Lower leg skin (tissue), 4 donors: ENCODE data around the gene HAUS5. TPM values are rescaled to one million over a fixed set of nuclear protein-coding genes. Genes with fewer than 3 reads are reported as not detected.

Experiments used
- DNase-seq, 2 donors: peaks; one replicate each; pipeline ENCODE4 v3.0.0-alpha.2; 2019; ENCODE audit warnings: low spot score in 2 of 2
- H3K4me3 ChIP-seq: fragments of 200-600 bp; sonication (generic); 2 replicates; pipeline ENCODE4 v1.5.1; 2017; ENCODE audit warnings: mild to moderate bottlenecking, low read depth; ENCODE audit not compliant: poor library complexity, severe bottlenecking
- CTCF ChIP-seq, 3 donors: fragments of 450-650 bp; IDR thresholded peaks; one replicate each; pipeline ENCODE4 v1.5.1; 2016; ENCODE audit warnings: antibody characterized with exemption in 3 of 3, mild to moderate bottlenecking in 3 of 3, moderate library complexity in 2 of 3
- POLR2A ChIP-seq, 2 donors: fragments of 450-650 bp; IDR thresholded peaks; one replicate each; pipeline ENCODE4 v1.6.1; 2016 to 2017; ENCODE audit warnings: antibody characterized with exemption in 2 of 2, mild to moderate bottlenecking in 1 of 2, moderate library complexity in 1 of 2
- WGBS, 2 donors: methylation state at CpG; one replicate each; pipeline ENCODE4 v1.1.5; 2018; 5-methylcytosine and 5-hydroxymethylcytosine counted together
- intact Hi-C: fragments of 100-400 bp; cut with DNase I; formaldehyde crosslinking; loops from one replicate; pipeline ENCODE4 v1.15.0; 2023; ENCODE audit warnings: low total_unique reads
- total RNA-seq, 4 donors: library from RNA; depleted of rRNA; stranded (reverse); fragments of >200 nt; gene quantifications; one replicate each; pipeline ENCODE4 v1.1.0, GENCODE V29; 2016

Gene HAUS5
- total RNA-seq, 4 donors from 2014 or later = 8.9 to 15.7 (median 12.2) TPM

- 14 to 25% methylated on average over 25 to 28 of the region's 28 CpGs for WGBS, 2 donors
- intact Hi-C loops = no loop called here
- no peak for DNase-seq
- TF ChIP-seq POLR2A (IDR thresholded peaks at IDR 0.05) (no peak), CTCF (IDR thresholded peaks at IDR 0.05) (no peak)
- no peak within 1 kb of the TSS for H3K4me3 ChIP-seq
Measured at GRCh38 chr19:35641515-35642151, 29.1 kb downstream of the HAUS5 start, which contains the start of gene ETV2. Gene ETV2, plus strand, starts transcription at chr19:35641745. Its CDS starts 716 bp downstream, at chr19:35642461.

- WGBS, 2 donors = 65 to 72% methylated on average over 10 of the region's 10 CpGs
- DNase-seq = no peak
Measured at GRCh38 chr19:35642312-35642711, 29.8 kb downstream of the HAUS5 start.

GRCh38 chr19:35642798-35643254 lies 30.3 kb downstream of the HAUS5 start:
- intact Hi-C loops = no loop called here
- whole genome bisulfite sequencing, 2 donors = 45 to 50% methylated on average over 9 to 11 of the region's 15 CpGs
- H3K4me3 ChIP-seq = peak overlapping the region; percentile 31
- TF ChIP-seq CTCF (IDR thresholded peaks at IDR 0.05) (no peak), POLR2A (IDR thresholded peaks at IDR 0.05) (no peak)
- no peak for DNase-seq

More at GRCh38 chr19:35642312-35642711, 29.8 kb downstream of the HAUS5 start:
- intact Hi-C loops = no loop called here
- no peak overlapping the region for H3K4me3 ChIP-seq
- no peak for TF ChIP-seq CTCF (IDR thresholded peaks at IDR 0.05)
- no peak for TF ChIP-seq POLR2A (IDR thresholded peaks at IDR 0.05)

GRCh38 chr19:35643255-35644205 lies 31.0 kb downstream of the HAUS5 start:
- intact Hi-C loops = no loop called here
- DNase-seq = peak; percentile 72 to 95
- peak overlapping the region; percentile 49 for H3K4me3 ChIP-seq
- no peak for TF ChIP-seq POLR2A (IDR thresholded peaks at IDR 0.05)
- TF ChIP-seq CTCF (IDR thresholded peaks at IDR 0.05) = no peak
- WGBS, 2 donors = 0% methylated on average over 4 to 32 of the region's 69 CpGs

- TF ChIP-seq POLR2A (IDR thresholded peaks at IDR 0.05) (no peak), CTCF (IDR thresholded peaks at IDR 0.05) (no peak)
- DNase-seq = peak; percentile 94 to 99
- intact Hi-C loops = no loop called here
- peak overlapping the region; percentile 49 for H3K4me3 ChIP-seq
- 0 to 1% methylated on average over 47 to 60 of the region's 60 CpGs for WGBS, 2 donors
Measured at GRCh38 chr19:35644206-35644986, 31.9 kb downstream of the HAUS5 start.
